ENCODE results near the gene ZG16B.
A peak's percentile ranks its signal among the peaks of the same experiment; 100 is the strongest.

The ZG16B gene

DNA sequence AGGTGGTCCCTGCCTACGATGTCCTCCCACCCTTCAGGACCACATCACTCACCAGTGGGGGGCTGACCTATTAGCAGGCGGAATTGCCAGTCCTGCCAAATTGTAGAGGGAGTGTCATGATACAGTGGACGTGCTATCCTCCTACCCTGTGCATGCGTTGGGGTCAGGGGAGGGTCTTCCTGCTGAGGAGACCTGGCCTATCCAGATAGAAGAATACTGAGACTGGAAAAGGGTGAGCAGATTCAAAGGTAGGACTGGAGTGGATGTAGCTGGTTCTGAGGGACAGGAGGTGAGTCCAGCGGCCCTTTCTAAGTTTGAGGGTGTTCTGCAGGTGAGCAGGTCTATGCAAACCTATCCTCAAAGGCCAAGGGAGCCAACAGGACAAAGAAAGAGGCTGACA, 23.8 kb upstream of the ZG16B start:
- DNase-seq, result no peak

DNA sequence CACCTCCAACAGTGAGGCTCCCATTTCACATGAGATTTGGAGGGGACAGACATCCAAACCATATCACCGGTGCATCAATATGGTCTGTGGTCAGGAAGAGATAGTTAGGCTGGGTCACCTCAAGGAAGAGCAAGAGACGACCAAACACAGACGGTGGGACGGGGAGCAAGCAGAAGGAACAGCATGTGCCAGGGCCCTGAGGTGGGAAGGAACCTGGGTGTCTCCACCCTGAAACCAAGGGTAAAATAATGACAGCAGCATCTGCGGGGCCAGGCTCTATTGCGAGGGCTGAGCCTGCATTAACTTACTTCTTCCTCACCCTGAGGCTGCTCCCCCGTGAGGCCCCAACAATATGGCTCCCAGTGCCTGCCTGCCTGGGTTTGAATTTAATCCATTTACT, 21.9 kb upstream of the ZG16B start:
- DNase-seq, result no peak

DNA sequence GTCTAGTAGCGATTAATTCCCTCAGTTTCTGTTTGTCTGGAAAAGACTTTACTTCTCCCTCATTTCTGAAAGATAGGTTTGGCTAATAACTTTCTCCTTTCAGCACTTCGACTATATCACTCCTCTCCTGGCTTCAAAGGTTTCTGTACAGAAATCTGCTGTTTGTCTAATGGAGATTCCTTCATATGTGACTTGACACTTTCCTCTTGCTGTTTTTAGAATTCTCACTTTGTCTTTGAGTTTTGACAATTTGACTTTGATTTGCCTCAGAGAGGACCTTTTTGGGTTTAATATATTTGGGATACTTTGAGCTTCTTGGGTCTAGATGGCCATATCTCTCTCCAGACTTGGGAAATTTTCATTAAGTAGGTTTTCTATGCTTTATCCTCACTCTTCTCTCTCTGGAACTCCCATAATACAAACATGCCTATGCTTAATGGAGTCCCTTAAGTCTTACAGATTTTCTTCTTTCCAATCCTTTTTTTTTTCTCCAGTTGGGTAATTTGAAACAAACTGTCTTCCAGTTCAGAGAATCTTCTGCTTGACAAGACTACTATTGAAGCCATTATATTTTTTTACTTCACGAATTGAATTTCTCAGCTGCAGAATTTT, 20.8 kb upstream of the ZG16B start:
- no peak for DNase-seq

DNA sequence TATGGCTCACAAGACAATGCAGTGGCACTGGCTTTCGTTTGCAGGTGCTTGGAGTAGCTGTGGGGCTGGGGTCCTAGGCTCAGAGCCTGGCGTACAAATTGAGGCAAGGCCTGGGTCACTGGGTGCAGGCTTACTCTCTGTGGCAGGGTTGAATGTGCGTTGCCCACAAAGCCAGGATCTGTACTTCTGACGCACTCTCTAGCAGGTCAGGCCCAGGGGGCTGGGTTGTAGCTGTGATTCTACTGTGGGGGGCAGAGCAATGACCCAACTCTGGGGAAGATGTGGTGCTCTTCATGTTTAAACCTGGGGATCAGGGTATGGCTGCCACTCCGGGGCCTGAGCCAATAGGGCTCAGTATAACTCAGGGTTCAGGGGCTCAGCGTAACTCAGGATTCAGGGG, 19.5 kb upstream of the ZG16B start:
- peak; percentile 31 for DNase-seq

DNA sequence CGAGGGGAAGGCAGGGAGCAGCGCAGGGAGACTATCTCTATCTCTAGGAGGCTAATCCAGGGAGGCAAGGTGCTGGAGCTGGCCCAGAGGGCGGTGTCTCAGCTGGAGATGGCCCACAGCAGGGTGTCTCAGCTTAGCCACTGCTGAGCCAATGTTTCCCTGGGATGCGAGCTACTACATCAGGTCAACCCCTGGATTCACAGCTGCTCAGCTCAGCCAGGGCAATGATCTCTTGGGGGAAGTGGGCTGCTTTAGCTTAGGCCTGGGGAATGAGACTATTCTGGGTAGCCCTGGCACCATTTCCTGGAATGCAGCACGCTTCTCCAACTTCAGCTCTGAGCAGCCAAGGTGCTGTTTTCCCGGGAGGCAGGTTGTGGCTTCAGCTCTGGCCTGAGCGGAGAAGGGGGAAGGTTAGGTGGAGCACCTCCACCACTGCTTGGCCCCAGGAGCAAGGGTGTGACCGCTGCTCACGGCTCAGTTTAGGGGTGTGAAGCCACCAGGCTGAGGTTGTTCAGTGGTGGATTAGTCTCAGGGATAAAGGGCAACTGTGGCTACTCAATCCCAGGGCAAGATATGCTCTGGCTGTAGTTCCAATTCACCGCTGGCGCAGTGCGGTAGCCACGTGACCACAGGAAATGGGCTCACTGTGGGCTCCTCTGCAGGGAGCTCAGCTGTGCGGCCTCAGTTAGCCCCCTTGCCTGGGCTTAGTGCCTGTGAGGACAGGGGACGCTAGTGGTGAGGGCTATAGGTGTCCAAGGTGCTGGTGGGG, 18.2 kb upstream of the ZG16B start:
- peak; percentile 25 for DNase-seq

DNA sequence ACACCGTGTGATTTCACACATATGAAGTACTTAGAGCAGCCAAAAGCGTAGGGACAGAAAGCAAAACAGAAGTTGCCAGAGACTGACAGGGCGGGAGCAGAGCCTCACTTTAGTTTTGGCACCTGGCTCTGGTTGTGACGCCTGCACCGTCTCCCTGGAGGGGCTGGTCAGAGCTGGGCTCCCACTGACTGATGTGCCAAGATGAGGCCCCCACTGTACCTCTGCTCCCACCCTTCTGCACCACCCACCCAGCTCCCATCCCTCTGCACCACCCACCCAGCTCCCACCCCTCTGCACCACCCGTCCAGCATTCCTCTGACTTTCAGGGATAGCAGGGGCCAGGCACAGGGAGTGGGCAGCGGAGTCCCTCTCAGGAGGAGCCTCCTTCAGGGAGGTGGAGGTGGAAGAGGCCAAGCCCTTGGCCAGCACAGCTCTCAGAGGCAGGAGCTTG, 16.3 kb upstream of the ZG16B start:
- DNase-seq, result peak; percentile 42

DNA sequence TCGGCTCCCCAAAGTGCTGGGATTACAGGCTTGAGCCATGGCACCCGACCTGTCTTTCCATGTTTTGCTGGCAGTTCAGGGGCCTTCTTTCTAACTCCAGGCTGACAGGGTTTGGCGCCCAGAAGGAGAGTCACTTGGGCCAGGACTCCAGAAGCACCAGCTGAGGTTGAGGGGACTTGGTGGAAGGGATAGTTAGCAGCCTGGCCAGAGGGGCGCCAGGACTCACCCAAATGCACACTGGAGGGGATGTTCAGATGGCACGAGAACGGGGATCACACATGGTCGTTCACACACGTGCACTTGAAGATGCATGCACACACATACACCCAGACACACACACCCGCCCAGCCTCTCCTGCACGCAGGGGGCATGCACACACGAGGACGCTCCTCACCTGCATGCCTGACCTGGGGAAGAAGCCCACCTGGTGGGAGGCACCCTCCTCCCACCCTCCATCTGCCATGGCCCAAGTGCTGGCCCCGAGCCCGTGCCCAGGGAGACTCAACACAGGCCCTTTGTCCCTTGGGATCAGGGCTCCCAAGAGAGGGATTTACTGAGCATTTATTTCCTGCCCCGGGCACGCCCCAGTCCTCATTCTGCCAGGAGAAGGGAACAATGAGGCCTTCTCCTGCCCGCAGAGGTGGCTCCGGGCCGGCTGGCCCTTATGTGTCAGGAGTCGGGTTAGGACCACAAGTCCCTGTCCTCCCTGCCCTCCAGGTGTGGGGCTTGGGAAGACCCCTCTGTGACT, 15.4 kb upstream of the ZG16B start:
- peak; percentile 46 for DNase-seq

DNA sequence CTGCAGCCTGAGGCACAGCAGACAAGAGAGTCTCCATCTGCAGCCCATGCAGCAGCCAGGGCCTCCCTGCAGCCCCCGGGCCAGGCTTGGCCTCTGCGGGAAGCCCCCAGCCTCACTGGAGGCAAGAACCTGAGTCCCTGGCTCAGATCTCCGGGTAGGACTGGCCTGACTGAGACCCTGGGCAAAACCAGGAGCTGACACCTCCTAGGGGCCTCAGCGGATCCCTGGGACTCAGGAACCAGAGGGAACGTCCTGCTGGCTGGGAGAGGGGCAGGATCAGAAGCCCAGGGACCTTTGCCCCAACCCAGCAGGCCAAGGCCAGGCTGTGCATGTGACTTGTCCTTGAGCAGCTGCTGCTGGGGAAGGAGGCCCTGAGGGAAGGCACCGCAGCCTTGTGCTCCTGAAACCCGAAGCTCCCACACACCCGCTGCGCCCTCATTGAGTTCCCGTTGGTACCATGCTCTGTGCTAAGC, 14.8 kb upstream of the ZG16B start:
- DNase-seq, result peak; percentile 50

DNA sequence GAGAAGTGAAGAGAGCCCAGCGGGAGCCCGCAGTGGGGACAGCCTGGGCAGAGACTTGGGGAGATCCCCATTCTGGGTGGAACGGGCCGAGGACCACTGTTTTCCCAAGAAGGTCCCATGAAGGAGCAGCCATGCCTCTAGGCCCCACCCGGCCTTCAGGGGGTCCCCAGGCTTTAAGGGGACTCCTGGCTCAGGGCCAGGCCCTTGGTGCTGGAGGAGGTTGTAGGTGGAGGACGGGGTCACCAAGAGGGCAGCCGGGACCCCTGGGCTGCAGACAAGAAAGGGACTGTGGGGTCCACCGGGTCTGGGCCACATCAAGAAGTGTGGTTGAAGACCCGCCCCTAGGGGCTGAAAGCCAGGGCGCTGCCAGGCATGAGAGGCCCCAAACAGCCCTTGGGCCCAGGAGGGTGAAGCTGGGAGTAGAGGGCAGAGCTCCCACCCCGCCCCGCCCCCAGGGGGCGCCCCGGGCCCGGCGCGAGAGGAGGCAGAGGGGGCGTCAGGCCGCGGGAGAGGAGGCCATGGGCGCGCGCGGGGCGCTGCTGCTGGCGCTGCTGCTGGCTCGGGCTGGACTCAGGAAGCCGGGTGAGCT, 13.3 kb upstream of the ZG16B start, which contains the start of gene PRSS21:
TSS of gene PRSS21 (plus strand) at position 487 of the 589 bp plus-strand sequence. CDS start at position 519, 32 bp downstream.
- DNase-seq, result peak; percentile 74

DNA sequence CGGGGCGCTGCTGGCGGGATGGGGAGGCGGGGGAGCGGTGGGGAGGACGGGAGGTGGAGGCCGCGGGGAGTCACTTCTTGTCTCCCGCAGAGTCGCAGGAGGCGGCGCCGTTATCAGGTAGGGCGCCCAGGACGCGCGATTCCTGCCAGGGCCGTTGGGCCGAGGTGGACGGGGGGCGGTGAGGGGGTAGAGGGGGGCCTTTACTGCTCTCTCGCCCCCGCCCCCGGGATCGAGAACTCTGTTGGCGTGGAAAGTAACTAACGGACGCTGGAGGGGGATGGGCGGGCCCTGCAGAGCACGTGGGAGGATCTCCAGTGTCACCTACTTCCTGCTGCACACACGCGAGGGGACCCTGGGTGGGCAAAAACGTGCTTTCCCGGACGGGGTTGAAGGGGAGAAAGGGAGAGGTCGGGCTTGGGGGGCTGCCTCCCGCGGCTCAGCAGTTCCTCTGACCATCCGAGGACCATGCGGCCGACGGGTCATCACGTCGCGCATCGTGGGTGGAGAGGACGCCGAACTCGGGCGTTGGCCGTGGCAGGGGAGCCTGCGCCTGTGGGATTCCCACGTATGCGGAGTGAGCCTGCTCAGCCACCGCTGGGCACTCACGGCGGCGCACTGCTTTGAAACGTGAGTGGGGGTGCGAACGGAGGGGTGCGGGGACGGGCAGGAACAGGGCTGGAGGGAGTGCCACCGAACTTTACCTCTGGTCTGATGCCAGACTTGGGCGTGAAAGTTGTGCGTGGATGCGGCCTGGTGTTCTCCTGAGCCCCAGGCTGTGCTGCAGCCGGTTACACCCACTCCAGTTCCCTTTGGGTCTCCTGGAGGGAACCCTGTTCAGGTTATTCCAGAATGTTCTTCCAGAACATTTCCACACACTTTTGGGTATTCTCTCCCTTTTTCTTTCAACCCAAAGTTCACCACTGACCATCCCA, 12.5 kb upstream of the ZG16B start:
- DNase-seq, result peak; percentile 64

DNA sequence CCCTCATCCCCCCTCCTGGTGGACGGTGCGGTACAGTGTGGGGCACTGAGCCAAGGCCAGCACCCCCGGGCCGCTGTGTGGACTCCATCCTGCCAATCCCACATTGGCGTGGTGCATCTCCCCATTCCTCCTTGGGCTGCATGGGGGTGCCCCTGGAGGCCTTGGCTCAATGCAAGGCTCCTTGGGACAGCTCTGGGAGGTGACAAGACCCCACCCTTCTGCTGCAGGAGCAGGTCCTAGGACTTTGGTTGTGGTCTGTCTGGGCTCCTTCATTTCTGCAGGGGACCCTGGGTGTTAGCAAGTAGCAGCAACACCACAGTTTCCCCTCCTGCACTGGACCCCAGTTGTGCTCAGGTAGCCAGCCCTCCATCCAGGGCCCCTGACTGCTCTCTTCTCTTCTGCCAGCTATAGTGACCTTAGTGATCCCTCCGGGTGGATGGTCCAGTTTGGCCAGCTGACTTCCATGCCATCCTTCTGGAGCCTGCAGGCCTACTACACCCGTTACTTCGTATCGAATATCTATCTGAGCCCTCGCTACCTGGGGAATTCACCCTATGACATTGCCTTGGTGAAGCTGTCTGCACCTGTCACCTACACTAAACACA, 11.7 kb upstream of the ZG16B start:
- DNase-seq, result peak; percentile 57

DNA sequence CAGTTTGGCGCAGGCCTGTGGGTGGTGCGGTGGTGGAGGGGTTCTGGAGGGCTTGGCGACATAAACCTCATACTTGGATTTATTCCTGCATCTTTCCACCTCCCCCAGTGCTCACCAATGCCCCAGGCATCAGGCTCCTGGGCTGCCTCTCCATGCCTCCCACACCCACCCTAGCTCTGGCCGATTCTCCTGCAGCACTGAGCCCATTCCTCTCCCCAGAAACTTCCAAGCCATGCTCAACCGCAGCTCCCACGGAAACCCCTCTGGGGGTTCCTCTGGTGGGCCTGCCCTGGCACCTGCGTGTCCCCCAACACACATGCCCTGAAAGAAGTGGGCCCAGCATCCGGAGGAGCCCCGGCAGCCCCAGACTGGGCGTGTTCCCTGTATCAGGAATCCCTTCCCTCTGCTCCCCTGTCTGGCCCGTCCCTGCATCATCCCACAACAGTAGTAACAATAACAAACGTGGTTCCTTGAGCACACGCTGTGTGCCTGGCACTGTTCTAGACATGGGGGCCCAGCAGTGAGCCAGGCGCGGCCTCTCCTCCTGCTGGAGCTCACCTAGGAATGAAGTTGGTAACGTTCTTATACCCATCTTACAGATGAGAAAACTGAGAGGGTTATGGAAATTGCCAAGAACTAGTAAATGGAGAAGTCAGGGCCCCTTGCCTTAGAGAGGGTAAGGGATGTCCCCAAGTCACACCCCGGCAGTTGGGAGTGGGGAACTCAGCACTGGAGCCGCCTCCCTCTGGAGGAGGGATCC, 10.7 kb upstream of the ZG16B start:
- DNase-seq, result peak; percentile 42

DNA sequence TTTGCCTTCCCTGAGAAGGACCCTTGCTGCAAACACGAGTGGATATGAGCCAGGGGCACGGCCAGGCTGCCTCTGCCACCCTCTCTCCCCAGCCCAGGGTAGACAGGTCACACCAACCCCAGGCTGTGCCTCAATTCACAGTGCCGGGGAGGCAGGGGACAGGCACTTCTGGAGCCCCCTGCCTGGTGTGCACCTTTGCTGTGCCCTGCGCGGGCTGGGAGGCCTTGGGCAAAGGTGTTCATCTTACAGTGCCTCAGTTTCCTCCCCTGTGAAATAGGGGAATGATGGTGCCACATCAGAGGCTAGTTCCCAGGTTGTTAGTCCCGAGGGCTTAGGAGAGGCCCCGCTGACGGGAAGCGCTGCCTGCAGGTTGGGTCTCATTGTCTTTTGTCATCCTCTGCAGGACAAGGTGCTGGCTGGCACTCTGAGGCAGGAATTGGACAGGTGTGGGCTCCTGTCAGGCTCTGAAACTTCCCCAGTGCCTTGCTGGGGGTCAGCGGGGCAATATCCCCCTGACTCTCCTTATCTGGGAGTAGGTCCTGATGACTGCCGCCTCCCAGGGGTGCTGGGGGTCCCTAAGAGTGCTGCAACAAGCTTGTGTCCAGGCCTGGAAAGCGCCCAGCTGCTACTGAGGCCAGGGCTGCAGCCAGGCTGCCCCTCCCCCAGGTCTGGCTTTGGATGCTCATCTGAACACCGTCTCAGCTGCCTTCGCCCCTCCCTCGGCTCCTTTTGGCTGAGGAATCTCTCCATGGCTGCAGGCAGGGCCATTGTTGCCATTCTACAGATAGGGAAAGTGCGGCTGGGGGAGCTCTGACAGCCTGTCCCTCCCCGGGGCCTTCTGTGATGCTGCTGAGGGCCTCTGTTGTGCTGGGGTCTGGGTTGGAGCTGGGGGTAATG, 9.9 kb upstream of the ZG16B start:
- peak; percentile 54 for DNase-seq

DNA sequence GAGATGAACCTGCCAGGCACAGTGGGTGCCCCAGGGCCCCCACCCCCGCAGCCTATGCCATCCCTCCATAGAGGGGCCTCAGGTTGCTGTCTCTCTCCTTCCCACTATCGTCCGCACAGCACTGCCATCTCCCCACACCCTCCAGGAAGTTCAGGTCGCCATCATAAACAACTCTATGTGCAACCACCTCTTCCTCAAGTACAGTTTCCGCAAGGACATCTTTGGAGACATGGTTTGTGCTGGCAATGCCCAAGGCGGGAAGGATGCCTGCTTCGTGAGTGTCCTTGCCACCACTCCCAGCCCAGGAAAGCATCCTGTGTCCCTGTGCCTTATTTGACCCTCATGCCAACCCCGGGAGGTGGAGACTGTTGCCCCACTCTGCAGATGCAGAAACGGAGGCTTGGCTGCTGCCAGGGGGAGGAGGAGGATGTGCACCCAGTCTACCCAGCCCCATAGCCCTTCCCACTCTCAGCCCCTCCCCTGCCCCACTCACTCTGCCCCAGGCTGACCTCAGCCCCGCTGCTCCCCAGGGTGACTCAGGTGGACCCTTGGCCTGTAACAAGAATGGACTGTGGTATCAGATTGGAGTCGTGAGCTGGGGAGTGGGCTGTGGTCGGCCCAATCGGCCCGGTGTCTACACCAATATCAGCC, 9.1 kb upstream of the ZG16B start:
- DNase-seq, result no peak

DNA sequence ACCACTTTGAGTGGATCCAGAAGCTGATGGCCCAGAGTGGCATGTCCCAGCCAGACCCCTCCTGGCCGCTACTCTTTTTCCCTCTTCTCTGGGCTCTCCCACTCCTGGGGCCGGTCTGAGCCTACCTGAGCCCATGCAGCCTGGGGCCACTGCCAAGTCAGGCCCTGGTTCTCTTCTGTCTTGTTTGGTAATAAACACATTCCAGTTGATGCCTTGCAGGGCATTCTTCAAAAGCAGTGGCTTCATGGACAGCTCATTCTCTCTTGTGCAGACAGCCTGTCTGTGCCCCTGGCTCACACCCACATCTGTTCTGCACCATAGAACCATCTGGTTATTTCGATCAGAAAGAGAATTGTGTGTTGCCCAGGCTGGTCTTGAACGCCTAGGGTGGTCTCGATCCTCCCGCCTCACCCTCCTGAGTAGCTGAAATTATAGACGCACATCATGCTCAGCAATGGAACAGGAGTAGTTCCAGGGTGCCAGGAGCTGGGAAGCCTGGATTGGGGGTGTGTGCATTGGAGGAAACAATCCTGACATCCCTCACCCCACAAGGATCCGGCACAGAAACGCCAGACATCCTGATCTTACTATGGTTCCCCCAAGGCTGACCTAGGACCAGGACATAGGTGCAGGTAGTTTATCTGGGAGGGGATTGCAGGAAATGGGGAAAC, 8.5 kb upstream of the ZG16B start:
- DNase-seq, result peak; percentile 56

DNA sequence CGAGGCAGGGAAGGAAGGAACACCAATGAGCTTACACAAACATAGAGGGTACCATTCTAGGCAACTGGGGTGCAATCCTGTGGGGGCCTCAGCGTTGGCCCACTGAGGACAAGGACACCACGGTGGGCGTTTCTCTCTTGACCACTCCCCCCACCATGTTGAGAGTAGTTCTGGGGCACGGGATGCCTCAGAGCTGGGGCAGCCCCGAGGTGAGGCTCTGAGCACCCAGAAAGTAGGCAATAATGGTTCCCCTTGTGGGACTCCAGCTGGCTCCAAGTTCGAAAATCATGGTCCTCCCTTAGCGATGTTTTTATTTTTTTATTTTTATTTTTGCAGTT, 8.0 kb upstream of the ZG16B start:
- DNase-seq, result peak; percentile 47

DNA sequence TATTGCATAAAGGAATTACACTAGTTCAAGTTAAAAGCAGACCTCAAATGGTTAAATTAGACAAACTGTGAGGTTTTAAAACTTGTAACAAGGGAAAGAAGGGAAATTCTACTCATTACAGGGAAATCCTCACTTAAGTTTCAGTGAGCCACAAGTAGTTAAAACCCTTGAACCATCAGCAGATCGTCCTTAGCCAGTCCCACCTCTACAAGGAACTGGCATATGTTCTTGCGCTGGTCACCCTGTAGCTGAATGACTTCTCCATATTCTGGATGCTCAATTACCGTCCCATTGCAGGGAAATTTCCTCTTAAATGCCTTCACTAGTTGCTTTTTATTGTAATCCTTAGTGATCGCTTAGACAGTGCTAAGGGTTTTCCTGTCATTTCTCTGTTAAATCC, 7.6 kb upstream of the ZG16B start:
- DNase-seq, result peak; percentile 4

DNA sequence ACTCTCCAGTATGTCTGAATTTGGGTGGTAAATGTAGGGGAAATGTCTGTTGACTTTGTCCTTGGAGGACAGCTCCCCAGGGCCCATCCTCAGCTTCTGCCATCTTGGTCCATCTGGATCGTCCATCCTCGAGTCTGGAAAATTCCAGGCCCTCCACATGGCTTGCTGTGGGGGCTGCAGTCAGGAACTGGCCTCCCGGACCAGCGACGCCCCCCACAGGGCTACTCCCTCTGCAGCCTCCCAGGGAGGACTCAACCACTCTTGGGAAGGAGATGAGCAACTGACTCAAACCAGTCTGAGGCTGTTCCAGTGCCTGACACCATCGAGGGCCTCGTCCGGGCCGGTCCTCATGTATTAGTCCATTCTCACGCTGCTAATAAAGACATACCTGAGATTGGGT, 5.5 kb upstream of the ZG16B start:
- DNase-seq, result peak; percentile 25
